Retina (tissue), 1 donor: ENCODE data around the gene TMEM185A.
"Not testable (repeated sequence)": the region's sequence is repeated elsewhere in the genome, so short reads cannot be mapped to it uniquely, and the experiment has no call there.

Source experiments
- DNase-seq: peaks from one replicate; pipeline ENCODE4 v3.0.0-alpha.2; 2016

The TMEM185A gene

GRCh38 chrX:149619662-149620061 is 11.9 kb downstream of the TMEM185A start:
- DNase-seq = not testable (repeated sequence)

- DNase-seq = no peak
Observed at GRCh38 chrX:149618871-149619270, 12.7 kb downstream of the TMEM185A start.

GRCh38 chrX:149611623-149612175 is 19.9 kb downstream of the TMEM185A start:
- DNase-seq = no peak

GRCh38 chrX:149610511-149610910 is 21.1 kb downstream of the TMEM185A start:
- no peak for DNase-seq

- DNase-seq = no peak
Observed at GRCh38 chrX:149607699-149608098, 23.9 kb downstream of the TMEM185A start.

- DNase-seq = not testable (repeated sequence)
Observed at GRCh38 chrX:149605248-149605885, 26.2 kb downstream of the TMEM185A start.

- DNase-seq = not testable (repeated sequence)
Observed at GRCh38 chrX:149598603-149599002, 33.0 kb downstream of the TMEM185A start.

- DNase-seq = not testable (repeated sequence)
Observed at GRCh38 chrX:149595943-149596342, 35.6 kb downstream of the TMEM185A start.

GRCh38 chrX:149595214-149595613 is 36.4 kb downstream of the TMEM185A start, which contains the start of gene HSFX2:
Gene HSFX2 (minus strand): TSS chrX:149595314. CDS start chrX:149594700, 614 bp downstream.
- not testable (repeated sequence) for DNase-seq

- DNase-seq = not testable (repeated sequence)
Observed at GRCh38 chrX:149590993-149591392, 40.6 kb downstream of the TMEM185A start.

- DNase-seq = not testable (repeated sequence)
Observed at GRCh38 chrX:149587359-149587758, 44.2 kb downstream of the TMEM185A start, which contains the start of gene MAGEA9B. Gene MAGEA9B (minus strand): TSS chrX:149587459. CDS start chrX:149583179, 4,280 bp downstream.

GRCh38 chrX:149585631-149586030 is 46.0 kb downstream of the TMEM185A start:
- DNase-seq = not testable (repeated sequence)

- DNase-seq = not testable (repeated sequence)
Observed at GRCh38 chrX:149573456-149573855, 58.1 kb downstream of the TMEM185A start.

- no peak for DNase-seq
Observed at GRCh38 chrX:149572743-149573142, 58.8 kb downstream of the TMEM185A start.

GRCh38 chrX:149571770-149572169 is 59.8 kb downstream of the TMEM185A start:
- DNase-seq = no peak

GRCh38 chrX:149570668-149571067 is 60.9 kb downstream of the TMEM185A start:
- DNase-seq = no peak

- no peak for DNase-seq
Observed at GRCh38 chrX:149569770-149570169, 61.8 kb downstream of the TMEM185A start.

GRCh38 chrX:149568701-149569296 is 62.8 kb downstream of the TMEM185A start:
- no peak for DNase-seq

GRCh38 chrX:149567621-149568417 is 63.8 kb downstream of the TMEM185A start:
- DNase-seq = no peak

- no peak for DNase-seq
Observed at GRCh38 chrX:149563359-149563758, 68.2 kb downstream of the TMEM185A start.

- not testable (repeated sequence) for DNase-seq
Observed at GRCh38 chrX:149555251-149555650, 76.3 kb downstream of the TMEM185A start.

GRCh38 chrX:149551939-149552248 is 79.7 kb downstream of the TMEM185A start:
- DNase-seq = not testable (repeated sequence)

- not testable (repeated sequence) for DNase-seq
Observed at GRCh38 chrX:149551245-149551938, 80.2 kb downstream of the TMEM185A start.
